Measurements from ENCODE around the gene CLIP2.

The CLIP2 gene

DNA sequence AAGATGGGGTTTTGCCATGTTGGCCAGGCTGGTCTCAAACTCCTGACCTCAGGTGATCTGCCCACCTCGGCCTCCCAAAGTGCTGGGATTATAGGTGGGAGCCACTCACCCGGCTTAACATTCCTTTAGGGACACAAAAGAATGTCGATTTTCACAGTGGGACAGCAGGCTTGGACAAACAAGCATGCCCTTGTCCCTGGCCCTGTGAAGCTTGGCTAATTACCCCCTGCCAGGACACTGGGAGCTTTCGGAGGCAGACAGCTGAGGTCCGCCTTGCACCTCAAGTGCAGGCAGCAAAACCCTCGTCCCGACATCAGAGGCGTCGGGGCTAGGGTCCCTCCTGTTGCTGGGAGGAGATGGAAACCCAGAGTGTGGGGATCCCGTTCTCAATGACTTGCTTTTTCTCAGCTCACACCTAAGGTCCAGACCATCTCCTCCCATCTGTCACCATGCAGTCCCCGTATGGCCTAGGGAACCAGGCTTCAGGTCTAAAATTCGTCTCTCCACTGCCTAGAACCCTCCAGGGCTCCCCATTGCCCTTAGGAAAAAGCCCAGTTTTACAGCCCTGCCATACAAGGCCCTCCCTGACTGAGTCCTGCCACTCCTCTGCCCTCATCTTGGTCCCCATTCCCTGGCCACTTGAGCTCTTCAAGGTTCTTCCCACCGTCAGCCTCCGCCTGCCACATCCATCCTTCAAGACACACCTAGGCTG lies 6.3 kb upstream of the CLIP2 start:
- no peaks in the 10 kb centered on the region for H3K27me3 ChIP-seq (ENCODE audit: insufficient read depth, low read length)
- H3K4me1 ChIP-seq (ENCODE audit: insufficient read depth, low read length), result peaks cover 13% of the 10 kb centered on the region
- H3K4me3 ChIP-seq (ENCODE audit: low read length), result no peak overlapping the region
- no peak overlapping the region for H2AFZ ChIP-seq (ENCODE audit: low read depth, low read length)
- H3K36me3 ChIP-seq (ENCODE audit: insufficient read depth, low read length), result no peaks in the 10 kb centered on the region
- no peaks in the 10 kb centered on the region for H3K9me3 ChIP-seq (ENCODE audit: low read length)

DNA sequence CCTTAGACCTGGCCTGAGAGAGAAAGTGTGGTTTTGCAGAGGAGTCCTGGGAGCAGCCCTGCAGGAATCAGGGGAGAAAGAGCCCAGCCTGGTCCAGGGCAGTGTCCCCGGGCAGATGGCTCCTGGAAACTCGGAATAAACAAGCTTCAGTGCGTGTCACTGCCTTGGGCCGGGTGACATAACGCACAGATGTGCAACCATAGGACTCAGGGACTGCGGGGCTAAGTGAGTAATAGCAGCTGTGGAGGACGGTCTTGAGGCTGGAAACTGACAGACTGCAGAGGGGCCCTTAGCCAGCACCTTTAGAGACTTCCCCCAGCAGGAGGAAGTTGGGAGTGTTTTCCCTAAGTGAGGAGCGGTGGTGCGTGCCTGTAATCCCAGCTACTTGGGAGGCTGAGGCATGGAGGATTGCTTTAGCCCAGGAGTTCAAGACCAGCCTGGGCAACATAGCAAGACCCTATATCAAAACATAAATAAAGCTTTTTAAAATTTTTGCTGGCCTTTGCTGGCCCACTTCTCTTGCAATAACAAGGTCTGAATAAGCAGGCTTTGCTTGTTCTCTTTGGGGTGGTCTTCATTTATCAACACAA lies 5.3 kb upstream of the CLIP2 start:
- H2AFZ ChIP-seq (ENCODE audit: low read depth, low read length), result no peak overlapping the region
- H3K9me3 ChIP-seq (ENCODE audit: low read length), result no peaks in the 10 kb centered on the region
- H3K4me1 ChIP-seq (ENCODE audit: insufficient read depth, low read length), result peaks cover 22% of the 10 kb centered on the region
- H3K4me3 ChIP-seq (ENCODE audit: low read length), result no peak overlapping the region
- H3K27me3 ChIP-seq (ENCODE audit: insufficient read depth, low read length), result no peaks in the 10 kb centered on the region
- H3K36me3 ChIP-seq (ENCODE audit: insufficient read depth, low read length), result no peaks in the 10 kb centered on the region

DNA sequence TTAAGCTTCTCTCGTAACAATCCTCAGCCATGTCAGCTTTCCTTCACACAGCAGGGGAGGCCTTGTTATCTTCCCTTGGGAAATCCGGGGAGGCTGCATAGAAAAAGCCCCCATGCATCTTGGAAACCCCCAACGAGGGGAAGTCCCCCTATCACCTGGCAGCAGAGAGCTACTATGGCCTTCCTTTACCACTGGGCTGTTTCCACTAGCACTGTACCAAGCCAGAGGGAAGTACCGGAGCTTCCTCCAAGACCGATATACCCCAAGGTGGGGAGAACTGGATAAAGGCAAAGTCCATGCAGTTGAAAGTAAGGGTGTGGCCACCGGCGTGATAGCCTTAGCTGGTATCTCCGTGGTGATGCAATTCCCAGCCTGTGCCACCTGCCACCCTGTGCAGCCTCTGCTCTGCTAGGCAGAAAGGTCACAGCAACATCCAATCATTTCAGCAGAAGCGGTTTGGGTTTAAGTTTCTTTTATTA lies 4.4 kb upstream of the CLIP2 start:
- Histone ChIP-seq H3K4me3 (ENCODE audit: low read length) (no peak overlapping the region), H3K27me3 (ENCODE audit: insufficient read depth, low read length) (no peaks in the 10 kb centered on the region)

DNA sequence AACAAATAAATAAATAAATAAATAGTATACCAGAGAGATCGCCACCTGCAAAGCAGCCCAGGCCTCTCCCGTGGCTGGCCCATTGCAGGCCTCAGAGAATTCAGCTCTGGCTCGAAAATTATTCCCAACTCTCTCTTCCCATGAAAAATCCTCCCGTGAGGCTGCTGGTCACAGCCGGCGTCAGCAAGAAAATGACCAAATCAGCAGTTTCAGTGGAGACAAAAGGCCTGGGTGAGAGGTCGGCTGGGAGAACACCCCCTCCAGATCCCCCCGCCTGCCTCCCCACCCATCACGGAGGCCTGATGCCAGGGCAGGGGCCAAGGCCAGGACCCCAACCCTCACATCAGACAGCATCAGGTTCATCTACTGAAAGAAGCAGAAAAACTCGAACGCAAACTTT lies 3.1 kb upstream of the CLIP2 start:
- Histone ChIP-seq H3K4me1 (ENCODE audit: insufficient read depth, low read length) (peaks cover 23% of the 10 kb centered on the region), H3K27me3 (ENCODE audit: insufficient read depth, low read length) (no peaks in the 10 kb centered on the region), H2AFZ (ENCODE audit: low read depth, low read length) (no peak overlapping the region), H3K36me3 (ENCODE audit: insufficient read depth, low read length) (no peaks in the 10 kb centered on the region), H3K9me3 (ENCODE audit: low read length) (no peaks in the 10 kb centered on the region), H3K4me3 (ENCODE audit: low read length) (no peak overlapping the region)

More for the DNA sequence above, 4.4 kb upstream of the CLIP2 start:
- Histone ChIP-seq H3K36me3 (ENCODE audit: insufficient read depth, low read length) (no peaks in the 10 kb centered on the region), H3K4me1 (ENCODE audit: insufficient read depth, low read length) (peaks cover 17% of the 10 kb centered on the region), H2AFZ (ENCODE audit: low read depth, low read length) (no peak overlapping the region), H3K9me3 (ENCODE audit: low read length) (no peaks in the 10 kb centered on the region)

DNA sequence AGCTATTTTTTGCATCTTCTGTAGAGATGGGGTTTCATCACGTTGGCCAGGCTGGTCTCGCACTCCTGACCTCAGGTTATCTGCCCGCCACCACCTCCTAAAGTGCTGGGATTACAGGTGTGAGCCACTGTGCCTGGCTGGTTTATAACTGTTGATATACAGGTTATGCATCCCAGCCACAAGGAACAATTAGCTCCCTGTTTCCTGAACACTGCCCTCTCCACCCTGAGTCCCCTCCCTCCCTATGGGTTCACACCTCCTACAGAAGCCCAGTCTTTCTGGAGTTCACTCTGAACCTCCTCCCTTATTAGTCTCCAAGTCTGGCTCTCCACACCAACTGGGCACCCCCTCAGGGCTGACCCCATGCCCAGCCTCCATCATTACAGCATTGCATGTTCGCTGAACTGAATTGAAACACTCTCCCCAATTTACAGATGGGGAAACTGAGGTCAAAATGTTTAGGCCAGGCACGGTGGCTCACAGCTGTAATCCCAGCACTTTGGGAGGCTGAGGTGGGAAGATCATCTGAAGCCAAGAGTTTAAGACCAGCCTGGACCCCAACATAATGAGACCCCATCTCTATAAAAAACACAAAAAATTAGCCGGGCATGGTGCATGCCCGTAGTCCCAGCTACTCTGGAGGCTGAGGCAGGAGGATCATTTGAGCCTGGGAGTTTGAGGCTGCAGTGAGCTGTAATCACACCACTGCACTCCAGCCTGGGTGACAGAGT lies 1.7 kb upstream of the CLIP2 start:
- H3K4me1 ChIP-seq (ENCODE audit: insufficient read depth, low read length), result peaks cover 25% of the 10 kb centered on the region
- no peaks in the 10 kb centered on the region for H3K9me3 ChIP-seq (ENCODE audit: low read length)
- H2AFZ ChIP-seq (ENCODE audit: low read depth, low read length), result no peak overlapping the region
- no peaks in the 10 kb centered on the region for H3K36me3 ChIP-seq (ENCODE audit: insufficient read depth, low read length)
- no peak overlapping the region for H3K4me3 ChIP-seq (ENCODE audit: low read length)
- no peaks in the 10 kb centered on the region for H3K27me3 ChIP-seq (ENCODE audit: insufficient read depth, low read length)

DNA sequence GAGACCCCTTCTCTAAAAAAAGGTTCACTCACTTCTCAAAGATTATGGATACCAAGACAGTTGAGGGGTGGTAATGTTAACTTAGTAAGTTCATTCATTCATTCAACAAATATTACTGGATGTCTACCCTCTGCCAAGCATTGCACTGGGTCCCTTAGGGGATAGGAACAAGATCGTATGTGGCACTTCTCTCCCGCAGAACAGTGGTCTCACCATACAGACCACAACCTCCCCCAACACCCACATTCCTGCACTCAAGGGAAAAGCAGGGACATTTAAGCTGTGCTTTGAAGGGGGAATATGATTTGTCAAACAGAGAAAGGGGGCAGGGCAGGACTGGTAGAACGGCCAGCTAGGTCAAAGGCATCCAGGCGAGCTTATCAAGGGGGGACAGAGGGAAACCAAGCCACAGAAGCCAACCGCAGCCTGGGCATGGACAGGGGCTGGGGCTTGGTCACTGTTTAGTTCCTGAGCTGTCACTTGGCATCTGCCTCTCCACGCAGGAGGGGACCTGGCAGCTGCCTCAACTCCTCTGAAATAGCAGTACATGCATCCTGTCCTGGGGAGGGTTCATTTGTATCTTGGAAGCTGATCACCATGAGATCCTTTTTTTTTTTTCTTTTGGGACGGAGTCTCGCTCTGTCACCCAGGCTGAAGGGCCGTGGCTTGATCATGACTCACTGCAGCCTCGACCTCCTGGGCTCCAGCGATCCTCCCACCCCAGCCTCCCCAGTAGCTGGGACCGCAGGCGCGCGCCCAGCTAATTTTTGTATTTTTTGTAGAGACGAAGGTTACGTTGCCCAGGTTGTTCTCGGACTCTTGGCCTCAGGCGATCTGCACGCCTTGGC lies 949 bp upstream of the CLIP2 start:
- Histone ChIP-seq H3K4me1 (ENCODE audit: insufficient read depth, low read length) (peaks cover 25% of the 10 kb centered on the region), H3K36me3 (ENCODE audit: insufficient read depth, low read length) (no peaks in the 10 kb centered on the region), H3K9me3 (ENCODE audit: low read length) (no peaks in the 10 kb centered on the region), H3K27me3 (ENCODE audit: insufficient read depth, low read length) (no peaks in the 10 kb centered on the region), H2AFZ (ENCODE audit: low read depth, low read length) (no peak overlapping the region), H3K4me3 (ENCODE audit: low read length) (peak overlapping the region; percentile 46)

DNA sequence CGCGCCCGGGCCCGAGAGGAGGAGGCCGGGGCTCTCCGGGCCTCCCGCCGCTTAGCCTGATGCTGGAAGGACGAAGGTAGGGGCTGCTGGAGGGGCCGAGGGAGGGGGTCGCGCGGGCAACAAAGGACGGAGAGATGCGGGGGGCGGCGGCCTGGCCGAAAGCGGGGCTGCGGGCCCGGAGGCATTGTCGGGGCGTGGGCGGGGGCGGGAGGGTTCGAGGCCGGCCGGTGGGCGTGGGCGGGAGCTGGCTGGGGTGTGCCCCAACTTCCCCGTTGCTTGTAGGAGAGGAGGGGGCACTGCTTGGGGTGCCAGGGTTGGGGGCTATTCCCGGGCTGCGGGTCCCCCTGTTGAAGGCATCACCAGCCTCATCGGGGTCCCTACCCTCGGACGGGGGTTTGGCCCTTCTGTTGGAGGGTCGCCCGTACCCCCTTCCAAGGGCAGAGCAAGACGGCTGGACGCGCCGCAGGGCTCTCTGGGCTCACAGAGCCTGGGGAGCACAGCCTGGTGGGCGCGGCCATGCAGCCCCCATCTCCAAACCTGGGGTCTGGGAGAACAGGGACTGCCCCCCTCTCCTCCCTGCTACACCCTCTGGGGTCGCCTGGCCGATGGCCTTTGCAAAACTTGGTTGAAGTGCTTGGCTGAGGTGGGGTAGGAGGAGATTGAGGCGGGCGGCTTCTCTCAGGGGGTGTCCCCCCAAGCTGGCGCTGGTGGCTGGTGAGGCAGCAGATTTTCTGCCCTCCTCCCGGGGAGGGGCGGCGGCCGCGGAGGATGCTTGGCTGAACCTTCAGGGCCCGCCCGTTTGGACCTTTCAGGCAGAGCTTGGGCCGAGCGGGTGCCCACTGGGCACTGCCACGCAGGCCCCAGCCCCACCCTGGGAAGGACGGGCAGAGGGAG lies 699 bp downstream of the CLIP2 start:
- Histone ChIP-seq H3K4me3 (ENCODE audit: low read length) (peak overlapping the region; percentile 79), H3K9me3 (ENCODE audit: low read length) (no peaks in the 10 kb centered on the region), H3K4me1 (ENCODE audit: insufficient read depth, low read length) (peaks cover 33% of the 10 kb centered on the region), H2AFZ (ENCODE audit: low read depth, low read length) (no peak overlapping the region), H3K27me3 (ENCODE audit: insufficient read depth, low read length) (no peaks in the 10 kb centered on the region), H3K36me3 (ENCODE audit: insufficient read depth, low read length) (no peaks in the 10 kb centered on the region)

DNA sequence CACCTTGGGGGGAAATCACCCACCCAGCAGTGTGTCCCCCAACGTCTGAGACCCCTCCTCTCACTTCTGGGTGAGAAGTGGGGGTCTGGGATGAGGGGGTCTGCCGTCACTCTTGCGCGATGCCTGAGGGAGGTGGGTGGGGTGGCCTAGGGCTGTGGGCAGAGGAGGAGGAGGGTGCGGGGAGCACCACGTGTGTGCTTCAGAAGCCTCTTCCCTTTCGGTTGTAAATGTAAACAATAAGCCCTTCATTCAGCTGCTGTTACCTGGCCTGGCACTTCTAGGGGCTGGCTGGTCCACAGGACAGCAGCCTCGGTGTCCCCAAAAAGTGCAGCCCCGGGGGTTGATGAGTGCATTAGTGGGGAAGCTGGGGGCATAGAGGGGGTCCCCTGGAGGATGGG lies 1.3 kb downstream of the CLIP2 start:
- no peaks in the 10 kb centered on the region for H3K36me3 ChIP-seq (ENCODE audit: insufficient read depth, low read length)
- no peaks in the 10 kb centered on the region for H3K9me3 ChIP-seq (ENCODE audit: low read length)
- H2AFZ ChIP-seq (ENCODE audit: low read depth, low read length), result no peak overlapping the region
- H3K27me3 ChIP-seq (ENCODE audit: insufficient read depth, low read length), result no peaks in the 10 kb centered on the region
- H3K4me3 ChIP-seq (ENCODE audit: low read length), result peak overlapping the region; percentile 79
- H3K4me1 ChIP-seq (ENCODE audit: insufficient read depth, low read length), result peaks cover 33% of the 10 kb centered on the region

DNA sequence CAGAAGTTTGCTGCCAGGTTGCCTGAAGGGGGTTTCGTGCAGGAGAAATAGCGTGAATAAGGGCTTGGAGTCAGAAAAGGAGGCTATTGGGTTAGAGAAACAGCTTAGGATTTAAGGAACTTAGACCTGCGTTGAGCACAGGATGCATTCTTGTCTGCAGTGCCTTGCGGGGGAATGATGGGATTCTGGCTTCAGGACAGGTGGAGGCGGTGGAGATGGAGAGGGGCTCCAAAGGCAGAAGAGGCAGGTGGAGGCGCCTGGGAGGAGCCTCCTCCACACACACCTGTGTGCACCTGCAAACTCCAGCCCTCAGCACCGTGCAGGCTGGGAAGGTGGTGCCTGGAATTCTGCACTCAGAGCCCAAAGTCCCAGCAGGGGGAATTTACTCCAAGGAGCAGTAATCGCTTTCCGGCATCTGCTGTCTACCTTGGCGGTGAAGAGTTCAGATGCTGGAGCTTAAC lies 1.8 kb downstream of the CLIP2 start:
- Histone ChIP-seq H3K9me3 (ENCODE audit: low read length) (no peaks in the 10 kb centered on the region), H3K27me3 (ENCODE audit: insufficient read depth, low read length) (no peaks in the 10 kb centered on the region), H2AFZ (ENCODE audit: low read depth, low read length) (no peak overlapping the region), H3K4me1 (ENCODE audit: insufficient read depth, low read length) (peaks cover 33% of the 10 kb centered on the region), H3K4me3 (ENCODE audit: low read length) (peak overlapping the region; percentile 79), H3K36me3 (ENCODE audit: insufficient read depth, low read length) (peaks cover 1% of the 10 kb centered on the region)

DNA sequence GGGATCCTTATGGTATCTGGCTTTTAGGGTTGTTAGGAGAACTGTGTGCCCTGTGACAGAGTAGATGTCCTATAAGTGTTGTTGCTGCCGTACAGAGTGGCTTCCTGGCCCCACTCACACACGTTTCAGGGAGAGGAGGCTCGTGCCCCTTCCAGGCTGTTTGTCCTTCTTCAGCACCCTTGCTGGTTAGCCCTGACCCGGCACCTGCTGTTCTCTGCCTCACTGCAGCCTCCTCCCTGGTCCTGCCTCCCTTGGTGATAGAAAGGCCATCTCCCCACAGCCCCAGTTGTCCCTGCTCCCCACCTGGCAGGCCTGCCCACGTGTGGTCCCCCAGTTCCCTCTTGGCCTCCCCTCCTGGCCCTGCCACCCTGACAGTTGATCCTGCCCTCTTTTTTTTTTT lies 2.3 kb downstream of the CLIP2 start:
- Histone ChIP-seq H3K4me3 (ENCODE audit: low read length) (no peak overlapping the region), H2AFZ (ENCODE audit: low read depth, low read length) (no peak overlapping the region), H3K9me3 (ENCODE audit: low read length) (no peaks in the 10 kb centered on the region), H3K4me1 (ENCODE audit: insufficient read depth, low read length) (peaks cover 30% of the 10 kb centered on the region), H3K27me3 (ENCODE audit: insufficient read depth, low read length) (no peaks in the 10 kb centered on the region), H3K36me3 (ENCODE audit: insufficient read depth, low read length) (peaks cover 4% of the 10 kb centered on the region)

DNA sequence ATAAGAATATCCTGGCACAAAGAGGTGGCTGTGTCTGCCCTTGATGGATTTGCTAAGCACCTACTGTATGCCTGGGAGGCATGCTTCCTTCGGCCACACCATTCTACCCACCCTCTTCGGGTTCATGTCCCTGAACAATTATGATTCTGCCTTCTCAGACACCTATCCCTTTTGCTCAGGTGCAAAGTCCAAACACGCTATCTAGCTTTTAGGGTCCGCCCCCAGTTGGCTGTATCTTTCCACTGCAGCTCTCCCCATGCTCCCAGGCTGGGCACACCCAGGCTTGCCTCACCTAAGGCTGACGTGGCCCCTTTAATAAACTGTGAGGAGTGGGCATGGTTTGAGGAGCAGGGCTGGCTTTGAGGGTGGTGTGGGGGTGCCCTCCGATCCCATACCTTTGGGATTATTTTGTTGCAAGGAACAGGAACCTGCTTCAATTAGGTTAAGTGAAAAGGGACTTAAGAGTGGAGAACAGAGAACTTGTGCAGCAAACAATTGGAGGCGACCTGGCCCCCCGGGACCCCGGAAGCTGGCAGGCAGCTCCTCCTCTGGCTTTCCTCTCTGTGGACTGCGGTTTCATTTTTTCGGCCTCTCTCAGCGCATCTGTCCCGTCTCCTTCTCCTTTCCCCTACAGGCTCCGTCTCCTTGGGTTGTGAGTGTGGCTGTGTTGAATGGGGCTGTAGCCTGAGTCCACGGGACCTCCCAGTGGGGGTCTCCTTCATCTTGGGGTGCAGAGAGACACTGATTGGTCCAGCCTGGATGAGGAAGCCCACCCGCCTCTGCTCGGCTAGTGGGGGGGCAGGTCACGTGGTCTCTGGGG lies 3.8 kb downstream of the CLIP2 start:
- Histone ChIP-seq H3K4me3 (ENCODE audit: low read length) (no peak overlapping the region), H3K4me1 (ENCODE audit: insufficient read depth, low read length) (peaks cover 30% of the 10 kb centered on the region), H2AFZ (ENCODE audit: low read depth, low read length) (no peak overlapping the region), H3K27me3 (ENCODE audit: insufficient read depth, low read length) (no peaks in the 10 kb centered on the region), H3K9me3 (ENCODE audit: low read length) (peaks cover 2% of the 10 kb centered on the region), H3K36me3 (ENCODE audit: insufficient read depth, low read length) (peaks cover 4% of the 10 kb centered on the region)

All from neuron (in vitro differentiated cells).